GM20000 (cell line): ENCODE data around the gene RPL15.
"Not testable (repeated sequence)": the region's sequence is repeated elsewhere in the genome, so short reads cannot be mapped to it uniquely, and the experiment has no call there.

ENCODE experiments used
- DNase-seq: peaks from one replicate; pipeline ENCODE4 v3.0.0; 2012; ENCODE audit warnings: low spot score
- TF ChIP-seq, protein P1 (sequence below): IDR thresholded peaks from 2 replicates; pipeline ENCODE4 v1.5.1; 2012; ENCODE audit warnings: mild to moderate bottlenecking, control low read depth; ENCODE audit errors: extremely low read depth, missing control alignments

RPL15 gene

DNA sequence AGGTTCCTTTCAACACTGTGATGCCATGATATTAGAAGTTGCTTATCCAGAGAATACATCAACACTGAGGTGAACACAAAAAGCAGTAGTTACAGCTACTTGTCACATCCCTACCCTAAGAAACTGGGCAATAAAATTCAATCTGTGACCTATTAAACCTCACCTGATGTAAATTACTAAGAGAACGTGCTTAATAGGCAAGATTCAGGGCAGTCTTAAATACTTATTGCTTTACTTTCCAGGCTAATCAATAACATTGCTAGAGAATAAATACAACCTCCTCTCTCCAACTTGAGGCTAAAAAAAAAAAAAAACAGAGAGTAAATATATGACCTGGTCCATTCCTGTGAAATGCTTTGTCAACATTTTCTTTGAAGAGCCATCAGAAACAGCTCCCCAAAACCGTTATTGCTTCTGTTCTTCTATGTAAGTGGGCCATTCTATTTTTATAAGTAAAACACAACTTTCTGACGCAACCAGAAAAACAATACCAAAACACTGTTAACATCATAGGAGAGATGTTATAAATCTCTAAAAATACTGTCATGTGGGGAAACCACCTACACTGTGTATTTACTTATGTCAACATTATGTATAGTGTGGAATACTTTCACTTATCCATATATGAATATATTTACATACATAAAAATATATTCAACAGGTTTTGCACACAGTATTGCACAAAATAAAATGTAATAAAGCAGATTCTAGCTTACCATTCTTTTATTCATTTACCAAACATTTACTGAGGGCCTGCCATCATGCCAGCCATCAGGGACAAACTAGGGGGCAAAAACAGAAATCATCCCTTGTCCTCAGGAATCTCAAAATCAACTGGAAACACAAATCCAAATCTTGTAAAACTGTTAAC is 2.8 kb upstream of the RPL15 start:
- TF ChIP-seq, protein P1, sequence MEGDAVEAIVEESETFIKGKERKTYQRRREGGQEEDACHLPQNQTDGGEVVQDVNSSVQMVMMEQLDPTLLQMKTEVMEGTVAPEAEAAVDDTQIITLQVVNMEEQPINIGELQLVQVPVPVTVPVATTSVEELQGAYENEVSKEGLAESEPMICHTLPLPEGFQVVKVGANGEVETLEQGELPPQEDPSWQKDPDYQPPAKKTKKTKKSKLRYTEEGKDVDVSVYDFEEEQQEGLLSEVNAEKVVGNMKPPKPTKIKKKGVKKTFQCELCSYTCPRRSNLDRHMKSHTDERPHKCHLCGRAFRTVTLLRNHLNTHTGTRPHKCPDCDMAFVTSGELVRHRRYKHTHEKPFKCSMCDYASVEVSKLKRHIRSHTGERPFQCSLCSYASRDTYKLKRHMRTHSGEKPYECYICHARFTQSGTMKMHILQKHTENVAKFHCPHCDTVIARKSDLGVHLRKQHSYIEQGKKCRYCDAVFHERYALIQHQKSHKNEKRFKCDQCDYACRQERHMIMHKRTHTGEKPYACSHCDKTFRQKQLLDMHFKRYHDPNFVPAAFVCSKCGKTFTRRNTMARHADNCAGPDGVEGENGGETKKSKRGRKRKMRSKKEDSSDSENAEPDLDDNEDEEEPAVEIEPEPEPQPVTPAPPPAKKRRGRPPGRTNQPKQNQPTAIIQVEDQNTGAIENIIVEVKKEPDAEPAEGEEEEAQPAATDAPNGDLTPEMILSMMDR: no peak
- peak; percentile 22 for DNase-seq

DNA sequence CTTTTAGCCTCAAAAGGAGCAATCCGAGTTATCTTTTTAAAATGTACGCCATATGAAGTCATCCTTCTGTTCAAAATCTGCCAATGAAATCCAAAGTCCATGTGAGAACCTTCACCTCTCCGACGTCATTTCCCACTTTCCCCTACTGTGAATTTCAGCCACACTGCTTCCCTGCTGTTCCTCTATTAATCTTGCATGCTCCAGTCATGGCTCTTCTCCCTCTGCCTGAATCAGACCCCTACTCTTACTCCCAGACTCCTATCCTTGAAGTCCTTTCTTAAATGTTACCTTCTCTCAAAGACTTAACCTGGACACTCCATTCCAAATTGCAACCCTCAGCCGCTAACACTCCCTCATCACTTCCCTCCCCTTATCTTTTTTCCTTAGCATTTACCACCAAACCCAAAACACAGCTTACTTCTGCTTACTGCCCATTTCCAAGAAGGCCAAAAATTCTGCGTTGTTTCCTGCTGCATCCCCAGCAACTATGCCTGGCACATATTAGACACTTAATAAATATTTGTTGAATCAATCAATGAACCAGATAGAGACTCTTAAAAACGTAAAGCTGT is 1.3 kb upstream of the RPL15 start:
- no peak for DNase-seq
- TF ChIP-seq, protein P1: no peak

DNA sequence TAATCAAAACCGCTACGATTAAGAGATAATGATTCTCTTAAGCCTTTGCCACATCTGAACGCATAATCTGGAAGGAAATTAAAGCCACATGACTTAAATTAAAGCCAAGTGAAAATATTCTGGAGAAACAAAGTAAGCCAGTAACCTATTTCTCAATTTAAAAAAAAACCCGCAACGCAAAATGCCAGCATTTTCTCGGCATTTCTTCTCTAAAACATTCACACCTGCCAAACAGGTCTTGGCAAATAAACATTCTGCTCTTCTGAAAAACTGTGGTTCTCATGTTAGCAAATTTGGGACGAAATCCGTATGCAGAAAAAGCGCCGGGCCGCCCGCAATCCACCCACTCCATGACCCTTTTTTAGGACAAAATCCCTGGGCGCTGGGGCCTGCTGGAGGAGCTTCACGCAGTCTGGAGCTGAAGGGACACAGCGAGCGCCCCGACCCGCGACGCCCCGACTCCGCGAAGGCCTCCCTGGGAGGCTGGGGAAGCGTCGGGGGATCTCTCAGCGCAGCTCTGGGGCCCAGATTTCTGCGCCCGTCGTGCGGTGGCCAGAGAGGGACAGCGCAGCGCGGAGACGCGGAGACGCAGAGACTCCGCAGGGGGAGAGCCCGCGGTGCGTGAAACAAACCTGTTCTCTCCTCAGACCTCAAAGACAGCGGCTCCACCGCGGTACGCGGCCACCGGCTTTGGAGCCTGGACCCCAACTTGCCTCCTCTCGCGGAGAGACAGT is 613 bp upstream of the RPL15 start:
- no peak for DNase-seq
- TF ChIP-seq, protein P1: no peak

DNA sequence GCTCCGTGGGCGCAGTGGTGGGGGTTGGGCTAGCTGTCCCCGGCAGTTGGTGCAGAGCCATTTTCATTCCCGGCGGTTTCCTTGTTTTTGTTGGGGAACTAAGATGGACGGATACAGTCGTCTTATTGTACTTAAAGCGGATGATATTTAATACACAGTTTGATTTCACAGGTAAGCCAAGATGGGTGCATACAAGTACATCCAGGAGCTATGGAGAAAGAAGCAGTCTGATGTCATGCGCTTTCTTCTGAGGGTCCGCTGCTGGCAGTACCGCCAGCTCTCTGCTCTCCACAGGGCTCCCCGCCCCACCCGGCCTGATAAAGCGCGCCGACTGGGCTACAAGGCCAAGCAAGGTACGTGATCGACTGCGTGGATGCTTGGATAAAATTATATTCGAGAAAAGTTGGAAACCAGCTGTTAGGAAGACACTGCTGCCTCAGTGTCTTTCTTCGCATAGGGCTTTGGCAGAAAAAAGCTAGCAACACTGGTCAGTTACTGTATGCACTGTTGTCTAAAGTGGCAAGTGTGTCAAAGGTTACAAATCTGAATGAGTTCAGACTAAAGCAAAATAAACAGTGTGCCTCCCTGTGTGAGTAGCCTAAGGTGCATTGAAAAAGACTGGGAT is 859 bp downstream of the RPL15 start:
- peak; percentile 54 for DNase-seq

DNA sequence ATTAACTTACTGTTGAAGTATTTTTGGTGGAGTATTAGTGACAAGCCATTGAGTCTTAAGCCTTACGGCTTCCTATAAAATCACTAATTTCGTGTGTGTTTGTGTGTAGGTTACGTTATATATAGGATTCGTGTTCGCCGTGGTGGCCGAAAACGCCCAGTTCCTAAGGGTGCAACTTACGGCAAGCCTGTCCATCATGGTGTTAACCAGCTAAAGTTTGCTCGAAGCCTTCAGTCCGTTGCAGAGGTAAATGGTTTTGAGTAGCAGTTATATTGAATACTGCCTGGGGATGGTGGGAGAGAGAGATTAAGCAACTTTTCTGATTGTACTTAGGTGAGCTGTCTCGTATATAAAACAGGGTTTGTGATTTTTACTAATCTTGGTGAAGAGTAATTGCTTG is 1.4 kb downstream of the RPL15 start:
- not testable (repeated sequence) for DNase-seq

DNA sequence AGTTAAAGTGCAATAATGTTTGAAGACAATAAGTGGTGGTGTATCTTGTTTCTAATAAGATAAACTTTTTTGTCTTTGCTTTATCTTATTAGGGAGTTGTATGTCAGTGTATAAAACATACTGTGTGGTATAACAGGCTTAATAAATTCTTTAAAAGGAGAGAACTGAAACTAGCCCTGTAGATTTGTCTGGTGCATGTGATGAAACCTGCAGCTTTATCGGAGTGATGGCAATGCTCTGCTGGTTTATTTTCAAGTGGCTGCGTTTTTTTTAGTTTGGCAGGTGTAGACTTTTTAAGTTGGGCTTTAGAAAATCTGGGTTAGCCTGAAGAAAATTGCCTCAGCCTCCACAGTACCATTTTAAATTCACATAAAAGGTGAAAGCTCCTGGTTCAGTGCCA is 2.7 kb downstream of the RPL15 start:
- TF ChIP-seq, protein P1: no peak
- no peak for DNase-seq

DNA sequence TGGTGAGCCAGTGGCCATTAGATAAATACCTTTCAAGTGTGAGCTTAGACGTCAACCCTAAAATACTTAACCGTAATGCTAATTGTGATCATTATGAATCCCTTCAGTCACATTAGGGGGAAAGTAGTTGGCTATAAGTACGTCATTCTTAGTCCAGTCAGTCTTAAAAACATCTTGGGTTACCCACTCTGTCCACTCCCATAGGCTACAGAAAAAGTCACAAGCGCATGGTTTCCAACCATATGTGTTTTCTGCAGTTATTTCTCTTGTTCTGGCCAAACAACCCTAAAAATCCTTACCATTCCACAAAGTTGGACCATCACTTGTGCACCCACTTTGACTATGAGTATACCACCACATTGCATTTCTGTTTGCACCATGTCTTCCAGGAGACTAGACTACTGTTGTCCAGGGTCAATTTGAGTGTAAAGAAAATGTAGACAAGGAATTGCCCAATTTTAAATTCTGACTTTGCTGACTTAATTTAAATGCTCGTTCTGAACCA is 3.3 kb downstream of the RPL15 start:
- TF ChIP-seq, protein P1: no peak
- no peak for DNase-seq

DNA sequence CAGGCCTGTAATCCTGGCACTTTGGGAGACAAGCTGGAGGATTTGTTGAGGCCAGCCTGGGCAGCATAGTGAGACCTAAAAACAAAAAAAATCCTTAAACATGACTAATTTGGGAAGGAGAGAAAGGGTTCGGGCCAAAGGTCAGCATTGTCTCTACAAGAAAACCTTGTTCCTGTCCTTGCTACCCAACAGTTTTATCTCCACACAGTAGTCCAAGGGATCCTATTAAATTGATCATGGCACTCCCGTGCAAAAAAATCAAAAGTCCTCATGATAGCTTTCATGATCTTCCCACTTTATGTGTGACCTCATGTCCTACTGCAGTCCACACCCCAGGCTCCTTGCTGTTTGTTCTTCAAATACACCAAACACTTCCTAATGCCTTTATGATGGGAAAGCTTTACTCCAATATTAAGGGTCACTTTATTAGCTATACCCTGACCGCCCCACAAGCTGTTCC is 4.2 kb downstream of the RPL15 start:
- TF ChIP-seq, protein P1: no peak
- no peak for DNase-seq
